GM12874 (cell line): ENCODE data around the gene HAGHL.

ENCODE experiments used
- TF ChIP-seq, protein P1 (sequence below): IDR thresholded peaks from 2 replicates; pipeline ENCODE4 v1.5.1; 2011; ENCODE audit warnings: low read depth, mild to moderate bottlenecking, control low read depth, low read length, moderate library complexity; ENCODE audit not compliant: insufficient read depth

The HAGHL gene

DNA sequence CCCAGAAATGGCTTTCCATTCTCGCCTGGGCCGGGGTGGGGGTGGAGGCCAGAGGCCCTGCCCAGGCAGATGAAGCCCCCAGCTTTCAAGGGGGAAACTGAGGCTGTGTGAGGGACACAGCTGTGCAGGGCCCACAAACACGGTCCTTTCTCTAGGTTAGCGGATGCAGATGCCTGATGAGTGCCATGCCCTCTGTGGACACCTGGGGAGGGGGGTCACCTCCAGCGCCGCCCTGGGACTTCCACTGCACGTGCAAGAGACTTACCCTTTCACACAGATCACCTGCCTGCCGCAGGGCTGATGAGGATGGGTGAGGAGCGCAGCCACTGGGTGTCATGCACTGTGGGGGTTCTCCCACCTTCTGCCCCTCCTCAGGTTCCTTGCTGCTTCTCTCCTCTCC is 8.5 kb upstream of the HAGHL start:
- TF ChIP-seq, protein P1, sequence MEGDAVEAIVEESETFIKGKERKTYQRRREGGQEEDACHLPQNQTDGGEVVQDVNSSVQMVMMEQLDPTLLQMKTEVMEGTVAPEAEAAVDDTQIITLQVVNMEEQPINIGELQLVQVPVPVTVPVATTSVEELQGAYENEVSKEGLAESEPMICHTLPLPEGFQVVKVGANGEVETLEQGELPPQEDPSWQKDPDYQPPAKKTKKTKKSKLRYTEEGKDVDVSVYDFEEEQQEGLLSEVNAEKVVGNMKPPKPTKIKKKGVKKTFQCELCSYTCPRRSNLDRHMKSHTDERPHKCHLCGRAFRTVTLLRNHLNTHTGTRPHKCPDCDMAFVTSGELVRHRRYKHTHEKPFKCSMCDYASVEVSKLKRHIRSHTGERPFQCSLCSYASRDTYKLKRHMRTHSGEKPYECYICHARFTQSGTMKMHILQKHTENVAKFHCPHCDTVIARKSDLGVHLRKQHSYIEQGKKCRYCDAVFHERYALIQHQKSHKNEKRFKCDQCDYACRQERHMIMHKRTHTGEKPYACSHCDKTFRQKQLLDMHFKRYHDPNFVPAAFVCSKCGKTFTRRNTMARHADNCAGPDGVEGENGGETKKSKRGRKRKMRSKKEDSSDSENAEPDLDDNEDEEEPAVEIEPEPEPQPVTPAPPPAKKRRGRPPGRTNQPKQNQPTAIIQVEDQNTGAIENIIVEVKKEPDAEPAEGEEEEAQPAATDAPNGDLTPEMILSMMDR, result no peak

DNA sequence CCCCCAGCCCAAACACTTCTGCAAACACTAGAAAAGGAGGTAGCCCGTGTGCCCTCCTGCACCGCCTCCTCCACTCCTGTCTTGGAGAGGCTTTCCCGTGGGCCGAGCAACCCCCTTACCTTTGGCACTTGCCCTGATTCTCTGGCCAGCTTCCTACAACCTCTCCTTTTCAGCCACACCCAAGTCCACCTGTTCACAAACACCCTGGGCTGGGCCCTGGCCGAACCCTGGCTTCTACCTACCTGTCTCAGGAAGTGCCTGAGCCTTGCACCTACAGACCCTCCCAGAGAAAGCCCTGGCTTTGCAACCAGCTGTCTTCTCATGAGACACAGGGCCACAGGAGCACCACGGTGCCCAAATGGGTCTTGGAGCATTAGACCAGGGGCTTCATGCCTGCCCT is 8.0 kb upstream of the HAGHL start:
- TF ChIP-seq, protein P1, result no peak

DNA sequence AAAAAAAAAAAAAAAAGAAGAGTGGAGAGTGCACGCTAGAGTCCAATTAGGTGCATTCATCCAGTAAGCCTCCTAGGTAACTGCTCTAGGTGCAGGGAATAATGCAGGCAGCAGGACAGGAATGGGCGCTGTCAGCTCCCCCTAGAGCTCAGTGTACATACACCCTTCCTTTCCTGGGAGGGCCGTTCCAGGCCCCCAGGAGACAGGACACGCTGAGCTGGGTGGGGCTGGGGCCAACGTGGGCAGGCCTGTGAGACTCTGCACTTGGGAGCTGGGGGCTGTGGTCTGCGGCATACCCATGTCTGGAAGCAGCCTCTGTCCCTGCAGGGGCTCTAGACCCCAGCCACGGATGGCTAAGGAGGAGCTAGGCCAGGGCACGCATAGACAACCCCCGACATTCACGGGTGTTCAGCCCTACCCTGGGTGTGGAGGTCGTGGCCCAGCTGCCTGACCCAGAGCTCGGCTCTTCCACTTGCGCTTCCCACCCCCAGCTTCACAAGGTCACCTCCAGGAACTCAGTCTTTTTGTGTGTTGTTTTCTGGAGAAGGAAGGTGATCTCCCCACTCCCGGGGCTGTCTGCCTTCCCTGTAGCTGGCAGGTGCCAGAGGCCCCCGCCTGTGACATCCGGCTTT is 7.0 kb upstream of the HAGHL start:
- TF ChIP-seq, protein P1, result peak; percentile 22; the same call in 1 of the 2 replicates

DNA sequence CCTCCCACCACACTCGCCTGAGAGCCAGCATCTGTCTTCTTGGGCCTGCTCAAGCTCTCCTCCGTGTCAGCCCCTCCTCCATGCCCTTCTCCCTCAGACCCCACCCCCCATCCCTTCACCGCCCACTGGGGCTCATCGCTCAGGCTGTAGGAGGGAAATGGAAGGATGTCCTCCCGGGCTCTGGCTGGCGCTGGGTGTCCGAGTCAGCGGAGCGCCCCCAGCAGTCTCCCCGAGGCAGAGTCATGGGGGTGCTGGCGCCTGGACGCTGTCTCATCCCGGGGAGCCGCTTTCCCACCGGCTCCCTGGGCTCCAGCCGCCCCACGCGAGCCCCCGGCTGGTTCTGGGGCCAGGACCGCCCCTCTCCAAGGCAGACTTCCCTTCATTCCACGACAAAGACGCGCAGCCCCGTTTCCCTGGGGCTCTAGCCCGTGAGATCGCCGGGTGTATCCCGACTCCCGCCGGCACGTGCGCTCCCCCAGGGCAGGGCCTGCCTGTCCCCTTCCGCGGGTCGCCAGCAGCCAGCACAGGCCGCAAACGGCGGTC is 6.4 kb upstream of the HAGHL start:
- TF ChIP-seq, protein P1, result peak; percentile 47

DNA sequence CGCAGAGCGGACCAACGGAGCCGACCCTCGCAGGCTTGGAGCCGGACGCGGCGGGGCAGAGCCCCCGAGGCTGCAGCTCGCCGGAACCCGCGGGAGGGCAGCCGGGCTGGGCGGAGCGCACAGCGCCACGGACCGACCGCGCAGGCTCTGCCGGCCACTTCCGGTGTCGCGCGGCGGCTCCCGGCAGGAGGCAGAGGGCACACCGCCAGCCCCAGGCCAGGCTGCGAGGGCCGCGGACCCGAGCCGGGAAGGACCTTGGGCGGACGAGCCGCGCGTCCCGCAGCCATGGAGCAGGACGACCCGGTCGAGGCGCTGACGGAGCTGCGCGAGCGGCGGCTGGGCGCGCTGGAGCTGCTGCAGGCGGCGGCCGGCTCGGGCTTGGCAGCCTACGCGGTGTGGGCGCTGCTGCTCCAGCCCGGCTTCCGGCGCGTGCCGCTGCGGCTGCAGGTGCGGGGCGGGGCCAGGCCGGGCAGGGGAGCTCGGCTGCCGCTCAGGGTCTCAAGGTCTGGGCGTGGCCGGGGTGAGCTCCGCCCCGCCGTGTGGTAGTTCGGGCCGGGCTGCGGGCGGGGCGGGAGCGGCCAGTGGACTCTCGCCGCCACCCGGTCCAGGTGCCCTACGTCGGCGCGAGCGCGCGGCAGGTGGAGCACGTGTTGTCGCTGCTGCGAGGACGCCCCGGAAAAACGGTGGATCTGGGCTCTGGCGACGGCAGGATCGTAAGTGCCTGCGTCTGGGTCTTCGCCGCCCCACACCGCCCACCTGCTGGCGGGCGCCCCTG is 5.7 kb upstream of the HAGHL start, which contains the start of gene ANTKMT:
Gene ANTKMT (plus strand): TSS at position 157 of the 775 bp plus-strand sequence. CDS start 129 bp downstream, at position 286.
- TF ChIP-seq, protein P1, result no peak

DNA sequence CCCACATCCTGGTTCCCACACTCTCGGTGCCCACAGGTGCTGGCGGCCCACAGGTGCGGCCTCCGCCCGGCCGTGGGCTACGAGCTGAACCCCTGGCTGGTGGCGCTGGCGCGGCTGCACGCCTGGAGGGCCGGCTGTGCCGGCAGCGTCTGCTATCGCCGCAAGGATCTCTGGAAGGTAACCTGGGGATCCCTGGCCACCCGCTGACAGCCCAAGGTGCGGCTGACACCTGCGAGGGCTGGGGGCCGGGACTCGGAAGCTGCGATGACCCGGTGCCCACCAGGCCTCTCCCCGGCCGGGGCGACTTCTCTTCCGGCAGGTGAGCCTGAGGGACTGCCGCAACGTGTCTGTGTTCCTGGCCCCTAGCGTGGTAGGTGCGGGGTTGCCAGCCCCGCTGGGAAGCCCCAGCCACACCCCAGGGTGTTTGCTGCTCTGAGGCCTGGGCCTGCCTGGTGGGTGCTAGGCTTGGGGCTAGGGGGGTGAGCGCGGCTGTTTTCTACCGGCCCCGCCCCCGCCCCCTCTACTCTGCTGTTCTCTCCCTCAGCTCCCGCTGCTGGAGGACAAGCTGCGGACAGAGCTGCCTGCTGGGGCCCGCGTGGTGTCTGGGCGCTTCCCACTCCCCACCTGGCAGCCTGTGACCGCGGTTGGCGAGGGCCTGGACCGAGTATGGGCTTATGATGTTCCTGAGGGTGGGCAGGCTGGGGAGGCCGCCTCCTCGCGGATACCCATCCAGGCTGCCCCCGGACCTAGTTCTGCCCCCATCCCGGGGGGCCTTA is 5.0 kb upstream of the HAGHL start:
- TF ChIP-seq, protein P1, result no peak
